Mesothelial cell of epicardium (in vitro differentiated cells): Measurements from ENCODE around the gene MACROD2. TPM values are rescaled to one million over a fixed set of nuclear protein-coding genes. Genes with fewer than 3 reads are reported as not detected.

Experiments
- DNase-seq, 2 experiments: peaks; one replicate each; pipeline ENCODE4 v3.0.0; 2021; ENCODE audit warnings: low spot score in 2 of 2; ENCODE audit not compliant: unreplicated experiment in 2 of 2
- H3K27ac Mint-ChIP-seq: 2 replicates; pipeline ENCODE4 v1.8.0; 2021; ENCODE audit warnings: mixed read lengths
- H3K27me3 Mint-ChIP-seq: 2 replicates; pipeline ENCODE4 v1.8.0; 2021; ENCODE audit warnings: low read depth, mixed read lengths
- H3K36me3 Mint-ChIP-seq: 2 replicates; pipeline ENCODE4 v1.8.0; 2021; ENCODE audit warnings: mixed read lengths
- H3K4me1 Mint-ChIP-seq: 2 replicates; pipeline ENCODE4 v1.8.0; 2021; ENCODE audit warnings: mixed read lengths
- H3K4me3 Mint-ChIP-seq: 2 replicates; pipeline ENCODE4 v1.8.0; 2021; ENCODE audit warnings: mild to moderate bottlenecking, moderate library complexity, mixed read lengths
- H3K9me3 Mint-ChIP-seq: 2 replicates; pipeline ENCODE4 v1.8.0; 2021; ENCODE audit warnings: mixed read lengths
- total RNA-seq: library from RNA; stranded (reverse); gene quantifications from 3 replicates; pipeline ENCODE4 v1.2.1, GENCODE V29; 2021
- TF ChIP-seq, protein P1 (sequence below): fragments of 200-600 bp; sonication (generic); IDR thresholded peaks from one replicate; pipeline ENCODE4 v1.5.0; 2021; ENCODE audit warnings: antibody characterized with exemption; ENCODE audit not compliant: unreplicated experiment

Gene MACROD2
- total RNA-seq, 1 donor from 2014 or later: 10.0 TPM

DNA sequence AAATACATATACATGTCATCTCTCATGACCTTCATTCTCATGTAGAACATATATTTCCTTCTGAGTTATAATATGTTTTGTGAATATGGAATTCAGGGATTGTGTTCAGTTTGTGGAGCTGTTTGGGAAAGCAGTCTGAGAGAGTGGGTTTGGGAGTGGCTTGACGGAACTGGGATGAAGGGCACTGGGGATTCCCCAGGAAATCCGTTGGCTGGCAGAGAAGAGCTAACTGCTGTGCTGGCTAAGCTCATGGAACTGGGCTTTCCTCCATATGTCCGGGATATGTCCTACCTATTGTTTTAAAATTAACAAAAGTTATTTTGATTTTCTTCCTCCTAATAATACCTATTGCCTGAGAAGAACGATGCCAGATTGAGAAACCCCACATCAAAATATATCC lies 701.6 kb downstream of the MACROD2 start:
- H3K36me3 Mint-ChIP-seq: no peaks in the 10 kb centered on the region
- peaks cover 69% of the 10 kb centered on the region for H3K4me1 Mint-ChIP-seq
- H3K27me3 Mint-ChIP-seq: no peaks in the 10 kb centered on the region
- peaks cover 3% of the 10 kb centered on the region for H3K9me3 Mint-ChIP-seq
- peak overlapping the region; percentile 32 for H3K27ac Mint-ChIP-seq
- no peak overlapping the region for H3K4me3 Mint-ChIP-seq
- DNase-seq: no peak
- TF ChIP-seq, protein P1, sequence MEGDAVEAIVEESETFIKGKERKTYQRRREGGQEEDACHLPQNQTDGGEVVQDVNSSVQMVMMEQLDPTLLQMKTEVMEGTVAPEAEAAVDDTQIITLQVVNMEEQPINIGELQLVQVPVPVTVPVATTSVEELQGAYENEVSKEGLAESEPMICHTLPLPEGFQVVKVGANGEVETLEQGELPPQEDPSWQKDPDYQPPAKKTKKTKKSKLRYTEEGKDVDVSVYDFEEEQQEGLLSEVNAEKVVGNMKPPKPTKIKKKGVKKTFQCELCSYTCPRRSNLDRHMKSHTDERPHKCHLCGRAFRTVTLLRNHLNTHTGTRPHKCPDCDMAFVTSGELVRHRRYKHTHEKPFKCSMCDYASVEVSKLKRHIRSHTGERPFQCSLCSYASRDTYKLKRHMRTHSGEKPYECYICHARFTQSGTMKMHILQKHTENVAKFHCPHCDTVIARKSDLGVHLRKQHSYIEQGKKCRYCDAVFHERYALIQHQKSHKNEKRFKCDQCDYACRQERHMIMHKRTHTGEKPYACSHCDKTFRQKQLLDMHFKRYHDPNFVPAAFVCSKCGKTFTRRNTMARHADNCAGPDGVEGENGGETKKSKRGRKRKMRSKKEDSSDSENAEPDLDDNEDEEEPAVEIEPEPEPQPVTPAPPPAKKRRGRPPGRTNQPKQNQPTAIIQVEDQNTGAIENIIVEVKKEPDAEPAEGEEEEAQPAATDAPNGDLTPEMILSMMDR: no peak

DNA sequence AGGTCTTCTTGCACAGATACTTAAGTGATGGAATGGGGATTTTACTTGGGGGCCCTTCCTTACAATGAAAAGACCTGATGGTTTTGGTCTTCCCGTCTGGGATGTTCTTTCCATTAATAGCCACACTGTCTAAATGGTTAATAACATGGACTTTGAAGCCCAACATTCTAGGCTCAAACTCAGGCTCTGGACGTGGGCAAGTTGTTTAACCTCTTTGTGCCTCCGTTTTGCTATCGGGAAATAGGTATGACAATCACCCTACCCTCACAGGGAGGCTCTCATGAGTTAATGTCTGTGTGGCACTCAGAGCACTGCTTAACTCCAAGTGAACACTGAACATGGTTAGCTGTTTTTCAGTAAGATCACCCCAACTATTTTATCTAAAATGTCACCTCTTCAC lies 702.8 kb downstream of the MACROD2 start:
- Mint-ChIP-seq H3K27me3 (no peaks in the 10 kb centered on the region), H3K4me3 (no peak overlapping the region), H3K36me3 (no peaks in the 10 kb centered on the region), H3K9me3 (peaks cover 3% of the 10 kb centered on the region), H3K4me1 (peaks cover 68% of the 10 kb centered on the region), H3K27ac (peak overlapping the region; percentile 55)
- no peak for DNase-seq
- TF ChIP-seq, protein P1: no peak

DNA sequence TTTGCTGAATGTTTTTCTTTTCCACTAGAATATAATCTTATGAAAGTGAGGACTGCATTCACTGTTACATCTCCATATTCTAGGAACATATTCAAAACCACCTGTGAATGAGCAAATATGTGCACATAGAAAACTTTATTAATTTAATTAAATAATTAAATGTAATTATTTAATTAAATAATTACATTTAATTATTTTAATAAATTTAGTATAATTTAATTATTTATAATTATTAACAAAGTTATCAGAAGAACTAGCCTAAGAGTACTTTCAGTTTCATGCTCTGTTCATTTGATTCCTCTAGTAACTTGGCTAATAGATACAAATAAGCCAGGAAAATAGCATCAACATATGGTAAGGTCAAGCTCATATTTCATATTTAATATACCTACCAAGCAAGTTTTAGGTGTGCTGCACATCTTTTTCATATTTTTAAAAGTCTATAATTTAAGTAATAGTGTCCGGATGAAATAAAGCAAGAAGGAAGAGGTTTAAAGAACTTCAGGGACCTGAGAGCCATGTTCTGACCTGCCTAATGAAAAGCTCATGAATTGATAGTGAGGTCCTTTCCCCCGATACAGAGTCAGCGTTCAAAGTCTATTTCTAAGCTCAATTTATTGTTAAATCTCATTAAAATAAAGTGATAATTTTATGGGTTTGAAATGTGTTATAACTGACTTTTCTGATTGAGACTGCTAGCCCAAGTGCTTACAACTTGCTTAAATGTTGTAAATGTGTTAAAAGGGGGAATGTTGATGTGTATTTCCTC lies 703.5 kb downstream of the MACROD2 start:
- H3K27ac Mint-ChIP-seq: peak overlapping the region; percentile 76
- H3K4me1 Mint-ChIP-seq: peaks cover 61% of the 10 kb centered on the region
- no peak for DNase-seq
- H3K36me3 Mint-ChIP-seq: no peaks in the 10 kb centered on the region
- H3K9me3 Mint-ChIP-seq: peaks cover 3% of the 10 kb centered on the region
- H3K27me3 Mint-ChIP-seq: no peaks in the 10 kb centered on the region
- H3K4me3 Mint-ChIP-seq: no peak overlapping the region
- TF ChIP-seq, protein P1: no peak

DNA sequence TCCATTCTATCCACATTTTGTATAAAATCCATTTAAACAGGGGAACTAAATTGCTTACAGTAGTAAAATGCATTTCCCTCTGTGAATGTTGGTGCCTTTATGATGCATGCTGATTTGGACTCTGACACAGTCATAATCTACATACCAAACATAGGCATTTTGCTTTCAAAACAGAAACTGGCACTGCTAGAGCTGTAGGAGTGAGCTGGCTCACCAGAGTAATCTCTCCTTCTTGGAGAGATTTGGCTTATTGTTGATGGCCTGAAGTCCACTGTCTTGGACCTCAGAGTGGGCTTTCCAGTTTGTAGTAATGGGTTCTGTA lies 705.3 kb downstream of the MACROD2 start:
- peaks cover 45% of the 10 kb centered on the region for H3K4me1 Mint-ChIP-seq
- TF ChIP-seq, protein P1: no peak
- no peaks in the 10 kb centered on the region for H3K36me3 Mint-ChIP-seq
- peak overlapping the region; percentile 66 for H3K27ac Mint-ChIP-seq
- DNase-seq: no peak
- H3K27me3 Mint-ChIP-seq: no peaks in the 10 kb centered on the region
- H3K4me3 Mint-ChIP-seq: no peak overlapping the region
- H3K9me3 Mint-ChIP-seq: no peaks in the 10 kb centered on the region

DNA sequence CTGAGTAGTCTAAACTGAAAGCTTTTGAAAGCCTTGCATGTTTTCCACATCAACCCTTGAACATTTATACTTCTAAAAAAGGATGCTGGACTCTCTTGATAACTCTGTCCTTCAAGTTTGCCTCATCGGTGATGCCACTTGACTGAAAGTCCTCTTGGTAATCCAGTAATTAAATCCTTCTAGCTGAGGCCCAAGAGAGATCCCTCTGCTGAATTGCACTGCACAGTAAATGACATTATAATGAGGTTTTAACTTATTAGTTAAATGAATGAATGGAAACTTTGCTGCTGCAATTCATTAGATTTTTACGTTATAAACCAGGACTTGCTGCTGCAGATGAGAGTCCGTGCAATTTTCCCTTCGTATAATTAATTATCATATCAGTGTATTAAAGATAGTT lies 706.0 kb downstream of the MACROD2 start:
- DNase-seq: no peak
- Mint-ChIP-seq H3K27me3 (no peaks in the 10 kb centered on the region), H3K36me3 (no peaks in the 10 kb centered on the region), H3K27ac (peak overlapping the region; percentile 66), H3K4me1 (peaks cover 39% of the 10 kb centered on the region), H3K9me3 (no peaks in the 10 kb centered on the region), H3K4me3 (no peak overlapping the region)
- TF ChIP-seq, protein P1: no peak
